Muscle layer of duodenum (tissue), 2 donors: ENCODE results near the gene KIAA0930.
"Not testable (repeated sequence)": the region's sequence is repeated elsewhere in the genome, so short reads cannot be mapped to it uniquely, and the experiment has no call there.

Experiments
- H3K27ac ChIP-seq: one replicate; pipeline ENCODE4 v1.7.0; 2013; ENCODE audit warnings: mild to moderate bottlenecking, low read length
- H3K27me3 ChIP-seq: one replicate; pipeline ENCODE4 v1.7.0; 2013; ENCODE audit warnings: low read depth, mild to moderate bottlenecking, control low read depth, low read length
- H3K36me3 ChIP-seq, 2 donors: one replicate each; pipeline ENCODE4 v1.7.0; 2013; ENCODE audit warnings: low read length in 2 of 2, control low read depth in 1 of 2, mild to moderate bottlenecking in 1 of 2; ENCODE audit not compliant: insufficient read depth in 2 of 2, control insufficient read depth in 1 of 2
- H3K4me1 ChIP-seq, 2 donors: one replicate each; pipeline ENCODE4 v1.7.0; 2013; ENCODE audit warnings: low read length in 2 of 2, mild to moderate bottlenecking in 2 of 2, control low read depth in 1 of 2, moderate library complexity in 1 of 2; ENCODE audit not compliant: insufficient read depth in 2 of 2, control insufficient read depth in 1 of 2
- H3K4me3 ChIP-seq, 2 donors: one replicate each; pipeline ENCODE4 v1.7.0; 2013; ENCODE audit warnings: low read length in 2 of 2, low read depth in 1 of 2, mild to moderate bottlenecking in 1 of 2
- H3K9me3 ChIP-seq, 2 donors: one replicate each; pipeline ENCODE4 v1.7.0; 2013; ENCODE audit warnings: low read length in 2 of 2, control low read depth in 1 of 2, mild to moderate bottlenecking in 1 of 2; ENCODE audit not compliant: control insufficient read depth in 1 of 2
- donor health status: healthy.

The KIAA0930 gene

GRCh38 chr22:45261407-45262088 is 20.9 kb upstream of the KIAA0930 start:
- H3K4me3 ChIP-seq = no peak overlapping the region
- H3K27me3 ChIP-seq = no peaks in the 10 kb centered on the region
- H3K9me3 ChIP-seq = no peaks in the 10 kb centered on the region
- H3K4me1 ChIP-seq = peaks cover 3 to 13% of the 10 kb centered on the region in 2 donors
- H3K27ac ChIP-seq = no peak overlapping the region
- no peaks in the 10 kb centered on the region for H3K36me3 ChIP-seq

GRCh38 chr22:45260395-45260759 is 19.7 kb upstream of the KIAA0930 start:
- H3K4me3 ChIP-seq, H3K27me3 ChIP-seq, H3K9me3 ChIP-seq, H3K27ac ChIP-seq, H3K36me3 ChIP-seq: not testable (repeated sequence)
- H3K4me1 ChIP-seq = peaks cover 3 to 13% of the 10 kb centered on the region in 2 donors

- Histone ChIP-seq H3K4me3 (no peak overlapping the region), H3K4me1 (peaks cover 3 to 13% of the 10 kb centered on the region in 2 donors), H3K27me3 (no peaks in the 10 kb centered on the region), H3K27ac (no peak overlapping the region), H3K9me3 (no peaks in the 10 kb centered on the region), H3K36me3 (no peaks in the 10 kb centered on the region)
Observed at GRCh38 chr22:45259754-45260394, 19.2 kb upstream of the KIAA0930 start.

DNA sequence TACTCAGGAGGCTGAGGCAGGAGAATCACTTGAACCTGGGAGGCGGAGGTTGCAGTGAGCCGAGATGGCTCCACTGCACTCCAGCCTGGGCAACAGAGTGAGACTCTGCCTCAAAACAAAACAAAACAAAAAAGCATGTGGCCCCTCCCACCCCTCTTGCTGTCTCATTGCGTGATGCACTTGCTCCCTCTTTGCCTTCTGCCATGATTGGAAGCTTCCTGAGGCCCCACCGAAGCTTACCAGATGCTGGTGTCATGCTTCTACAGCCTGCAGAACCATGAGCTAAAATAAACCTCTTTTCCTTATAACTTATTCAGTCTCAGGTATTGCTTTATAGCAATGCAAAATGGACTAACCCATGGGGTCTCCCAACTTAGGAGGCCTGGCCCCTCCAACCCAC is 17.2 kb upstream of the KIAA0930 start:
- H3K27ac ChIP-seq, H3K4me1 ChIP-seq, H3K4me3 ChIP-seq, H3K27me3 ChIP-seq, H3K9me3 ChIP-seq, H3K36me3 ChIP-seq: not testable (repeated sequence)

GRCh38 chr22:45254789-45255278 is 14.1 kb upstream of the KIAA0930 start:
- no peaks in the 10 kb centered on the region for H3K27me3 ChIP-seq
- H3K27ac ChIP-seq = no peak overlapping the region
- H3K4me3 ChIP-seq = no peak overlapping the region
- no peaks in the 10 kb centered on the region for H3K36me3 ChIP-seq
- H3K4me1 ChIP-seq = no peaks in the 10 kb centered on the region
- no peaks in the 10 kb centered on the region for H3K9me3 ChIP-seq

DNA sequence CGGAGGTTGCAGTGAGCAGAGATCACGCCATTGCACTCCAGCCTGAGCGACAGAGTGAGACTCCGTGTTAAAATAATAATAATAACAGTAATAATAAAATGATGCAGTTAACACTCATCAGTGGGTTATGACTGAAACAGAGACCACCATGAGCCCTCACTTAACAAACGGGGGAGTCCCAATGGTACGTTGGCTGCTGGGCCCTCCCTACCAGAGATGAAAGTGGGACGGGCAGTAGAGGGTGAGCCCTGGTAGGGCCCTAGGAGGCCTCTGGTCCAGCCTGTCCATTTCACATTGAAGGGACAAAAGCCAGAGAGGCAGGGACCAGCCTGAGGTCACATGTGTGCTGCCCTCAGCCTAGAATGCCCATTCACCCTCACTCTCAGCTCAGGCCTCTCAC is 13.7 kb upstream of the KIAA0930 start:
- Histone ChIP-seq H3K4me1 (no peaks in the 10 kb centered on the region), H3K4me3 (no peak overlapping the region), H3K27me3 (no peaks in the 10 kb centered on the region), H3K36me3 (no peaks in the 10 kb centered on the region), H3K9me3 (no peaks in the 10 kb centered on the region), H3K27ac (no peak overlapping the region)

DNA sequence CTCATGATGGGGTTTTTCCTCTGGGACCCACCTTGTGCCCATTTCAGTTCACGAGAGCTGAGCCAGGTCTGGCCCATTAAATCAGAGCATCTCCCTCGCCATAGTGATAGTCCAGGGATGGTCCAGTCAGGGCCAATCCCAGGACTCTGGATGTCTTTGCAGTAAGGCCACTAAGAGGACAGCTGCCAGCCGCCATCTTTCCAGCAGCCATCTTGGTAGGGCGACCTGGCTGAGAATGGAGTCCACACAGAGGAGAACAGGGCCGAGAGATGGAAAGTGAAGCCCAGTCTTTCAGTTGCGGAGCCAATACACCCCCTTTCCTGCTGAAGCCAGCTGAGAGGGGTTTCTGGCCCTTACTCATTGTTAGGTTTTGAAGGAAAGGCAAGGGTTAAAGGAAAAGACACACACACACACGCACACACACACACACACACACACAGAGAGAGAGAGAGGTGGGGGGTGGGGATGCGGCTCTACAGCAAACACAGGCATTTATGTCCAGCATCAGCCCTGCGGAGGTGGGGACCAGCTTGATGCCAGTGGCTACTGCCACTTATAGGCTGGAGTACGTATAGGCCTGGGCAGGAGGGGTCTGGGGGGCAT is 12.4 kb upstream of the KIAA0930 start:
- H3K9me3 ChIP-seq = no peaks in the 10 kb centered on the region
- H3K36me3 ChIP-seq = no peaks in the 10 kb centered on the region
- no peak overlapping the region for H3K4me3 ChIP-seq
- no peaks in the 10 kb centered on the region for H3K27me3 ChIP-seq
- H3K27ac ChIP-seq = no peak overlapping the region
- no peaks in the 10 kb centered on the region for H3K4me1 ChIP-seq

GRCh38 chr22:45251825-45252224 is 11.1 kb upstream of the KIAA0930 start:
- no peak overlapping the region for H3K4me3 ChIP-seq
- no peaks in the 10 kb centered on the region for H3K27me3 ChIP-seq
- no peaks in the 10 kb centered on the region for H3K4me1 ChIP-seq
- H3K27ac ChIP-seq = no peak overlapping the region
- H3K36me3 ChIP-seq = no peaks in the 10 kb centered on the region
- H3K9me3 ChIP-seq = no peaks in the 10 kb centered on the region

DNA sequence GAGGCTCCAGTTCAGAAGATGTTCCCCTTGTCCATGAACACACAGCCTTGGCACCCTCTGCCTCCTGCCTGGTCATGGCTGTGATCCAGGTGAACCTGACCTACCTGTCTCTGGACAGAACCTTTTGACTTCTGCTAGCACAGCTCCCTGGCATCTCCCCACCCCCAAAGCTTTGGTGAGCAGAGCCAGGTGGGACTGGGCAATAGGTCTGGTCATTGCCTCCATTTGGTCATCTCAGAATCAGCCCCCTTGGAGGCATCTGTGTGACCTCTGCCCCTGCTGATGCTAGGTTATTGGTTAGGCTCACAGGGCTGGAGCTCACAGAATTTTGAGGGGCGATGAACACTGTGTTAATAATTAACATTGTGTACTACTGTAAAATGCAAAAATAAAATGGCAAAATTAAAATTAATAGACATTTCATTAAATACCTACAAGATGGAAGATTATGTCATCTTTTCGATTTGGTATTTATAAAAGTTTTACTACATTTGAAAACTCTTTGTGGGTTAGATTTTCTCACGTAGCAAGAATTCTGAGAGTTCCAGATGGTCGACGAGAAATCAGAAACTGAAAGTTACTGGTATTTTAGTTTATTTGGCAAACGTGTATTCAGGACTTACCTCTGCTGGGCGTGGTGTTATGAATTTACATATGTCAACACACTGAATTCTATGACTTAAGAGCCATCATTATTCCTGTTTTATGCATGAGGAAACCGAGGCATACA is 8.3 kb upstream of the KIAA0930 start:
- no peaks in the 10 kb centered on the region for H3K9me3 ChIP-seq
- peaks cover 0 to 6% of the 10 kb centered on the region in 2 donors for H3K4me1 ChIP-seq
- H3K27ac ChIP-seq = no peak overlapping the region
- H3K27me3 ChIP-seq = no peaks in the 10 kb centered on the region
- H3K4me3 ChIP-seq = no peak overlapping the region
- no peaks in the 10 kb centered on the region for H3K36me3 ChIP-seq

DNA sequence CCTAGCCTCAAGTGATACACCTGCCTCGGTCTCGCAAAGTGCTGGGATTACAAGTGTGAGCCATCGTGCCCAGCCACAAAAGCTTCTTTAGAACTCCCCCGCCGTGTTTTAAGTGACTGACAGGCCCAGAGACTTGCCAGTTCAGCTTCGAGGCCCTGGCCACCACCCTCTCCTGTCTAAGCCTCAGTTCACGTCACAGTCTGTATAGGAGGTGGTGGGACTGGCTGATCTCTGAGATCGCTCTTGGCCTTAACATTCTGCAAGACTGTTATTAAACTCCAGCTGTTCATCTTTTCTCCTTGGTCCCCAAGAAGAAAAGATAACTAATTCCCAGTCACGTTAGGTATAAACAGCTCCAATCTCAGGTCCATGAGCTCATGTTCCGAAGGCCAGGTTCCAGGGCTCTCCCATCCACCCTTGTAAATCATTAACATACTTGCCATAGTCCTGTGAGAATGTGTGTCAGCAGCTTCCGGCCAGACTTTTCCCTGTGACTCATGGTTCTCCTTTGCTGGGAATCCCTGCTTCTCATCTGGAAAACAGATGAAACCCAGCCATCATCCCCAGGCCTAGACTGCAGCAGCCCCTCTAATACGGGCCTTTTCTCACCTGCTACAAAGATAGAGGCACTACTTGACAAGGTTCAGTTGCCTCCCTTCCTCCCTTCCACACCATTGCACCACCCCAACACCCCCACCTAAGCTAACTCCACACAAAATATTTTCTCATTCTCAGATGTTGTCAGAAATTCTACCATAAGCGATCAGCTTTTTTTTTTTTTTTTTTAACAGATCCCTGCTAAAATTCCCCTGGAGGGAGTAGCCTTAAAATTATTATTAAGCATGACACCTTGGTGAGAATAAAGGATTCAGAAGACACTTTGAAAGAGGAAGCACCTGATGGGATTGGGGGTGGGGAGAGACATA is 5.6 kb upstream of the KIAA0930 start:
- H3K27ac ChIP-seq = peak overlapping the region; percentile 64
- no peak overlapping the region for H3K4me3 ChIP-seq
- no peaks in the 10 kb centered on the region for H3K27me3 ChIP-seq
- H3K9me3 ChIP-seq = no peaks in the 10 kb centered on the region
- H3K36me3 ChIP-seq = no peaks in the 10 kb centered on the region
- peaks cover under 1 to 12% of the 10 kb centered on the region in 2 donors for H3K4me1 ChIP-seq
